HFF-Myc (cell line): Measurements from ENCODE around the gene YBEY.

ENCODE experiments used
- DNase-seq: peaks from one replicate; pipeline ENCODE4 v3.0.0-alpha.2; 2011; ENCODE audit warnings: low read depth; ENCODE audit errors: extremely low read depth
- H3K4me3 ChIP-seq: replicated peaks from 2 replicates; pipeline ENCODE4 v1.5.1; 2011; ENCODE audit warnings: low read depth, mild to moderate bottlenecking, control low read depth, low read length
- CTCF ChIP-seq: IDR thresholded peaks from 2 replicates; pipeline ENCODE4 v1.5.1; 2012; ENCODE audit warnings: mild to moderate bottlenecking, low read depth, low read length, control low read depth; ENCODE audit errors: missing control alignments

Gene YBEY

DNA sequence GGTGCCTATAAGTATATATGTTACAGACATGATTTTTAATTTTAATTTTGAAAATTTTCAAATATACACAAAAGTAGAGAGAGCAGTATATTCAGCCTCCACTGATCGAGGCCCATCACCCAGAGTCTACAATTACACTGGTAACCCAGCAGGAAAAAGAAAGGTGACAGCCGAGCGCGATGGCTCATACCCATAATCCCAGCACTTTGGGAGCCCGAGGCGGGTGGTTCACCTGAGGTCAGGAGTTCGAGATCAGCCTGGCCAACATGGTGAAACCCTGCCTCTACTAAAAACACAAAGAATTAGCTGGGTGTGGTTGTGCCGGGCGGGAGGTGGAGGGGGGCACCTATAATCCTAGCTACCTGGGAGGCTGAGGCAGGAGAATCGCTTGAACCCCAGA, 1.4 kb downstream of the YBEY start:
- peak overlapping the region; percentile 67 for H3K4me3 ChIP-seq
- DNase-seq, result no peak
- TF ChIP-seq CTCF, result no peak

GRCh38 chr21:46289655-46290179, 3.6 kb downstream of the YBEY start:
- no peak for DNase-seq
- no peak overlapping the region for H3K4me3 ChIP-seq
- TF ChIP-seq CTCF, result no peak

DNA sequence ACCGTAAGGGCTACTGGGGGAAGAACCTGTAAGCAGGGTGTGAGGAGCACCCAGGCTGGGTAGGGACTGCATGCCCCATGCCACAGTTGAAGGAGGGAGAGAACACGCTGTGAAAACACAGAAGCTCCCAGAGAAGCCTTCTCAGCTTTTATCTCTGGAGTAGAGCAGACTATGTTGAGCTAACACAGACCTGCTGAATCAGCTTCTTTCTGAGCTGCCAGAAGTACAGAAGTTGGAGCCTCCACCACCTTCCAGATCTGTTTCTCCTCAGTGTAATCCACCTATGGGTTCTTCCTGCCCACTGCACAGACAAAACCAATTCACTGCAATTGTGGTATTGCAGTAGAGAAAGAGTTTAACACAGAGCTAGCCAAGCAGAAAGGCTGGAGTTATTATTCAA, 5.4 kb downstream of the YBEY start:
- TF ChIP-seq CTCF, result no peak
- DNase-seq, result no peak

GRCh38 chr21:46294647-46295176, 8.6 kb downstream of the YBEY start:
- DNase-seq, result peak; percentile 48
- no peak for TF ChIP-seq CTCF

More for the DNA sequence above, 5.4 kb downstream of the YBEY start:
- no peak overlapping the region for H3K4me3 ChIP-seq

DNA sequence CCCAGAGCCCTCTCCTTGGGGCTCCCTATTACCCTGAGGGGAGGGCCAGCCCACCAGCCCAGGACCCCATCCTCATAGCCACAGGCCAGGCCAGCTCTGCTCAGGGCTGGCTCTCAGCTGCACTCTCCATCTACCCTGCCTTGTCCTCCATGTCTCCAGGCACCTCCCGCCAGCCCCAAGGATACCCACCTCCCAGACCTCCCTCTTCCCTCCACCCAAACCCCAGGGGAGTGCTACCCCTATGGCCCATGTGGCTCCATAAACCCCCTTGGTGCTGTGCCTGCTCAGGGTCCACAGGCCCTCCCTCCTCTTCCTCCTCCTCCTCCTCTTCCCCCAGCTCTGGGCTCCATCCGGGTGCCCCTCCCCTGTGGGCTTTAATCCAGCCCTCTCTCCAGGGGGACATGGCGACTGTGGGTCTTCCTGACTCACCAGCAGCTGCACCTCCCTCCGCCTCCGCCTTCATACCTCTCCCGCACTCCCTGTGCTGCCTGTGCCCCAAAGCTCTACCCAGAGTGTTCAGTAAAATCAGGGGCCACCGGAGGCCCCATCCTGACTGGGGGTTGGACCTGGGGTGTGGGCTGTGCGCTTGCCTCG, 9.1 kb downstream of the YBEY start:
- peak; percentile 73 for DNase-seq
- no peak for TF ChIP-seq CTCF
- no peak overlapping the region for H3K4me3 ChIP-seq

More at GRCh38 chr21:46294647-46295176, 8.6 kb downstream of the YBEY start:
- no peak overlapping the region for H3K4me3 ChIP-seq

- TF ChIP-seq CTCF, result no peak
- H3K4me3 ChIP-seq, result peak overlapping the region; percentile 31
- DNase-seq, result peak; percentile 95
Observed at GRCh38 chr21:46295996-46296752, 10.0 kb downstream of the YBEY start.
